WTC11 (cell line): ENCODE results near the gene PLCB3. TPM values are rescaled to one million over a fixed set of nuclear protein-coding genes. Genes with fewer than 3 reads are reported as not detected.

Experiments
- ATAC-seq: fragments of 200-7000 bp; cut with Tn5 transposase; 2 replicates; pipeline ENCODE4 v1.10.0; 2021; ENCODE audit warnings: mild to moderate bottlenecking, moderate library complexity
- CTCF ChIA-PET: fragments of 300-600 bp; sonication (Branson Sonifier 250); formaldehyde crosslinking; loops from one replicate; lab custom pipeline; 2021; ENCODE audit warnings: antibody characterized with exemption; lab: Charles Lee
- POLR2A ChIA-PET: fragments of 350-600 bp; sonication (Branson Sonifier 250); formaldehyde crosslinking; loops from one replicate; lab custom pipeline; 2021; ENCODE audit warnings: antibody characterized with exemption; lab: Charles Lee
- DNase-seq: peaks from one replicate; pipeline ENCODE4 v3.0.0; 2021; ENCODE audit warnings: low spot score
- H3K27ac Mint-ChIP-seq: 2 replicates; pipeline ENCODE4 v1.8.0; 2021; ENCODE audit warnings: mixed read lengths
- H3K27me3 Mint-ChIP-seq: 2 replicates; pipeline ENCODE4 v1.8.0; 2021; ENCODE audit warnings: low read depth, mild to moderate bottlenecking, moderate library complexity, mixed read lengths
- H3K36me3 Mint-ChIP-seq: 2 replicates; pipeline ENCODE4 v1.8.0; 2021; ENCODE audit warnings: mixed read lengths
- H3K4me1 Mint-ChIP-seq: 2 replicates; pipeline ENCODE4 v1.8.0; 2022; ENCODE audit warnings: mixed read lengths
- H3K4me3 Mint-ChIP-seq: 2 replicates; pipeline ENCODE4 v1.8.0; 2021; ENCODE audit warnings: mild to moderate bottlenecking, moderate library complexity, mixed read lengths
- H3K9me3 Mint-ChIP-seq: 2 replicates; pipeline ENCODE4 v1.8.0; 2021; ENCODE audit warnings: mixed read lengths
- ATF1 ChIP-seq: sonication (generic); formaldehyde crosslinking; IDR thresholded peaks from 2 replicates; pipeline ENCODE4 v1.8.1; 2023; ENCODE audit warnings: mild to moderate bottlenecking, moderate library complexity, missing genetic modification reagents
- ATF6 ChIP-seq: sonication (generic); formaldehyde crosslinking; IDR thresholded peaks from 2 replicates; pipeline ENCODE4 v1.8.1; 2023; ENCODE audit warnings: mild to moderate bottlenecking, missing genetic modification reagents
- CREB1 ChIP-seq: sonication (generic); formaldehyde crosslinking; IDR thresholded peaks from 2 replicates; pipeline ENCODE4 v1.8.0; 2023; ENCODE audit warnings: mild to moderate bottlenecking, missing genetic modification reagents
- CREM ChIP-seq: sonication (generic); formaldehyde crosslinking; IDR thresholded peaks from 2 replicates; pipeline ENCODE4 v1.8.1; 2022; ENCODE audit warnings: mild to moderate bottlenecking, missing genetic modification reagents, moderate library complexity
- E2F1 ChIP-seq: sonication (generic); formaldehyde crosslinking; IDR thresholded peaks from 2 replicates; pipeline ENCODE4 v1.8.0; 2022; ENCODE audit warnings: mild to moderate bottlenecking, missing genetic modification reagents
- ELF4 ChIP-seq: sonication (generic); formaldehyde crosslinking; IDR thresholded peaks from 2 replicates; pipeline ENCODE4 v1.8.1; 2022; ENCODE audit warnings: low read depth, mild to moderate bottlenecking, moderate library complexity, missing genetic modification reagents
- FOXK1 ChIP-seq: sonication (generic); formaldehyde crosslinking; IDR thresholded peaks from 2 replicates; pipeline ENCODE4 v1.8.0; 2022; ENCODE audit warnings: mild to moderate bottlenecking, moderate library complexity, missing genetic modification reagents
- JAZF1 ChIP-seq: fragments of 250-450 bp; sonication (Bioruptor Pico); IDR thresholded peaks from 2 replicates; pipeline ENCODE4 v1.9.0; 2021; ENCODE audit warnings: moderate library complexity, mild to moderate bottlenecking, inconsistent platforms
- JUN ChIP-seq: sonication (generic); formaldehyde crosslinking; IDR thresholded peaks from 2 replicates; pipeline ENCODE4 v1.8.0; 2023; ENCODE audit warnings: mild to moderate bottlenecking, missing genetic modification reagents
- MYBL2 ChIP-seq: sonication (generic); formaldehyde crosslinking; IDR thresholded peaks from 2 replicates; pipeline ENCODE4 v1.8.1; 2023; ENCODE audit warnings: mild to moderate bottlenecking, moderate library complexity, missing genetic modification reagents
- NFYB ChIP-seq: sonication (generic); formaldehyde crosslinking; conservative IDR thresholded peaks from 2 replicates; pipeline ENCODE4 v1.8.0; 2022; ENCODE audit warnings: low read depth, missing genetic modification reagents
- SOX15 ChIP-seq: fragments of 250-450 bp; sonication (Bioruptor Pico); IDR thresholded peaks from 2 replicates; pipeline ENCODE4 v1.9.0; 2021; ENCODE audit warnings: mild to moderate bottlenecking
- SP1 ChIP-seq: sonication (generic); formaldehyde crosslinking; conservative IDR thresholded peaks from 2 replicates; pipeline ENCODE4 v1.8.1; 2022; ENCODE audit warnings: missing genetic modification reagents
- TEAD1 ChIP-seq: sonication (generic); formaldehyde crosslinking; IDR thresholded peaks from 2 replicates; pipeline ENCODE4 v1.8.0; 2022; ENCODE audit warnings: mild to moderate bottlenecking, missing genetic modification reagents
- TEAD4 ChIP-seq: sonication (generic); formaldehyde crosslinking; IDR thresholded peaks from 2 replicates; pipeline ENCODE4 v1.8.0; 2022; ENCODE audit warnings: mild to moderate bottlenecking, missing genetic modification reagents
- TP53 ChIP-seq: sonication (generic); formaldehyde crosslinking; IDR thresholded peaks from 2 replicates; pipeline ENCODE4 v1.8.1; 2023; ENCODE audit warnings: mild to moderate bottlenecking, missing genetic modification reagents
- ZNF121 ChIP-seq: sonication (generic); formaldehyde crosslinking; IDR thresholded peaks from 2 replicates; pipeline ENCODE4 v1.8.0; 2023; ENCODE audit warnings: missing genetic modification reagents
- ZNF232 ChIP-seq: sonication (generic); formaldehyde crosslinking; IDR thresholded peaks from 2 replicates; pipeline ENCODE4 v1.8.0; 2022; ENCODE audit warnings: mild to moderate bottlenecking, missing genetic modification reagents
- total RNA-seq: library from RNA; stranded (reverse); gene quantifications from 3 replicates; pipeline ENCODE4 v1.2.3, GENCODE V29; 2021
- TF ChIP-seq, protein P1 (sequence below): sonication (generic); formaldehyde crosslinking; conservative IDR thresholded peaks from 2 replicates; pipeline ENCODE4 v1.8.1; 2023; ENCODE audit warnings: mild to moderate bottlenecking, low read depth, missing genetic modification reagents, moderate library complexity
- TF ChIP-seq, protein P2 (sequence below): sonication (generic); formaldehyde crosslinking; IDR thresholded peaks from 2 replicates; pipeline ENCODE4 v1.8.1; 2023; ENCODE audit warnings: mild to moderate bottlenecking, moderate library complexity, missing genetic modification reagents
- TF ChIP-seq, protein P3 (sequence below): sonication (generic); formaldehyde crosslinking; IDR thresholded peaks from 2 replicates; pipeline ENCODE4 v1.8.1; 2023; ENCODE audit warnings: mild to moderate bottlenecking, missing genetic modification reagents, moderate library complexity
- TF ChIP-seq, protein P4 (sequence below): sonication (generic); formaldehyde crosslinking; IDR thresholded peaks from 2 replicates; pipeline ENCODE4 v1.8.0; 2022; ENCODE audit warnings: mild to moderate bottlenecking, missing genetic modification reagents
- TF ChIP-seq, protein P5 (sequence below): fragments of 250-450 bp; sonication (Bioruptor Pico); IDR thresholded peaks from 2 replicates; pipeline ENCODE4 v1.8.0; 2021; ENCODE audit warnings: mild to moderate bottlenecking

The PLCB3 gene
- total RNA-seq, 1 experiment from 2014 or later = 97.4 TPM

DNA sequence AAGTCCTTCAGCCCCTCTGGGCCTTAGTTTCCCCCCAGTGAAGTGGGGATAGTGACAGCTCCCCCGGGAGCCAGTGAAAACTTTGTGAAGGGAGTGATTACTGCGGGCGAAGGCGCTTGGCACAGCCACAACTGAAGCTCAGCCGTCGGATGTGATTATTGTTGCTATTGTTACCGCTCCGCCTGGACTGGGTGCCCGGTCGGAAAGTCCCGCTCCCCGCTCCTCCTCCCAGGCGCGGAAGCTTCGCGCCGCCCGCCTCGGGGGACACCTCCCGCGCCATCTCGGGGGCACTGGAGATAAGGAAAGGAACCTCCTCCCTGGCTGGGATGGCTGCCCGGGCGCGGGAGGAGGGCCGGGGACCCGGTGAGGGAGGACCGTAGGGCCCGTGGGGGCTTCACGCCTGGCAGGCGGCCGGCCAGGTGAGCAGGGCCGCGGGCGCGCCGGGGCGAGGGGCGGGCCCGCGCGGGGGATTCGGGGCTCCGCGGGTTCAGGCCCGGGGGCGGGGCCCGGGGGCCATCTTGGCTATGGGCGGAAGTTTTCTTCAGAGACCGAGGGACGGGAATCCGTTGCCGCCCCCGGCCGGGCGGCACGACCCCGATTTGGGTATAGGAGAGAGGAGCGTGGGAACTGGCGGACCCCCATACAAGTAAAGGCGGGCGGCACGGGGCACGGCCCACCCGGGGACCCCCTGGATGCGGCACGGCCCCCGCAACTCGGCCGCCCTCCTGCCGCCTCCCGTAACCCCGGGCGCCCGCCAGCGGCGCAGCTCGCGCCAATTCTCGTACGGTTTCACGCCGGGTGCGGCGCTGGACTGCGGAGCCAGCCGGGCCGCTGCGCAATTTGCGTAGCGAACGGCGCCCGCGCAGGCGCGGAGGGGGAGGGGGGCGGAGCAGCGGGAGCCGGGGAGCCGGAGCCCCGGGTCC is 33.9 kb downstream of the PLCB3 start, which contains the start of gene GPR137:
Gene GPR137, plus strand, starts transcription at position 887 of the 923 bp plus-strand sequence. CDS start 677 bp downstream, outside the sequence.
- ATAC-seq (peak; percentile 15), DNase-seq (peak; percentile 78)
- ChIA-PET POLR2A (interaction anchor here (0.9 to 2.3 kb wide), 4 partner anchors 14 to 56 kb away, joined by 3 to 7 read pairs (median 4); partner anchors contain the start of gene ESRRA), CTCF (interaction anchor here (0.7 to 12.5 kb wide), 9 partner anchors 14 to 475 kb away, joined by 3 to 151 read pairs (median 6); partner anchors contain the start of genes ESRRA, PRDX5, PYGM and TRMT112)
- Mint-ChIP-seq H3K4me3 (peak within 1 kb of the TSS; percentile 80), H3K36me3 (peaks cover 12% of the 10 kb centered on the region), H3K27me3 (peaks cover 17% of the 10 kb centered on the region), H3K4me1 (peaks cover 8% of the 10 kb centered on the region), H3K9me3 (no peaks in the 10 kb centered on the region), H3K27ac (no peak within 1 kb of the TSS; the same call in 1 of the 2 replicates)
- no peak for TF ChIP-seq ATF6 (CRISPR knock-in tag)
- TF ChIP-seq SOX15 (CRISPR knock-in tag) = no peak
- TF ChIP-seq, protein P1, sequence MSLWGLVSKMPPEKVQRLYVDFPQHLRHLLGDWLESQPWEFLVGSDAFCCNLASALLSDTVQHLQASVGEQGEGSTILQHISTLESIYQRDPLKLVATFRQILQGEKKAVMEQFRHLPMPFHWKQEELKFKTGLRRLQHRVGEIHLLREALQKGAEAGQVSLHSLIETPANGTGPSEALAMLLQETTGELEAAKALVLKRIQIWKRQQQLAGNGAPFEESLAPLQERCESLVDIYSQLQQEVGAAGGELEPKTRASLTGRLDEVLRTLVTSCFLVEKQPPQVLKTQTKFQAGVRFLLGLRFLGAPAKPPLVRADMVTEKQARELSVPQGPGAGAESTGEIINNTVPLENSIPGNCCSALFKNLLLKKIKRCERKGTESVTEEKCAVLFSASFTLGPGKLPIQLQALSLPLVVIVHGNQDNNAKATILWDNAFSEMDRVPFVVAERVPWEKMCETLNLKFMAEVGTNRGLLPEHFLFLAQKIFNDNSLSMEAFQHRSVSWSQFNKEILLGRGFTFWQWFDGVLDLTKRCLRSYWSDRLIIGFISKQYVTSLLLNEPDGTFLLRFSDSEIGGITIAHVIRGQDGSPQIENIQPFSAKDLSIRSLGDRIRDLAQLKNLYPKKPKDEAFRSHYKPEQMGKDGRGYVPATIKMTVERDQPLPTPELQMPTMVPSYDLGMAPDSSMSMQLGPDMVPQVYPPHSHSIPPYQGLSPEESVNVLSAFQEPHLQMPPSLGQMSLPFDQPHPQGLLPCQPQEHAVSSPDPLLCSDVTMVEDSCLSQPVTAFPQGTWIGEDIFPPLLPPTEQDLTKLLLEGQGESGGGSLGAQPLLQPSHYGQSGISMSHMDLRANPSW = no peak
- TF ChIP-seq, protein P2, sequence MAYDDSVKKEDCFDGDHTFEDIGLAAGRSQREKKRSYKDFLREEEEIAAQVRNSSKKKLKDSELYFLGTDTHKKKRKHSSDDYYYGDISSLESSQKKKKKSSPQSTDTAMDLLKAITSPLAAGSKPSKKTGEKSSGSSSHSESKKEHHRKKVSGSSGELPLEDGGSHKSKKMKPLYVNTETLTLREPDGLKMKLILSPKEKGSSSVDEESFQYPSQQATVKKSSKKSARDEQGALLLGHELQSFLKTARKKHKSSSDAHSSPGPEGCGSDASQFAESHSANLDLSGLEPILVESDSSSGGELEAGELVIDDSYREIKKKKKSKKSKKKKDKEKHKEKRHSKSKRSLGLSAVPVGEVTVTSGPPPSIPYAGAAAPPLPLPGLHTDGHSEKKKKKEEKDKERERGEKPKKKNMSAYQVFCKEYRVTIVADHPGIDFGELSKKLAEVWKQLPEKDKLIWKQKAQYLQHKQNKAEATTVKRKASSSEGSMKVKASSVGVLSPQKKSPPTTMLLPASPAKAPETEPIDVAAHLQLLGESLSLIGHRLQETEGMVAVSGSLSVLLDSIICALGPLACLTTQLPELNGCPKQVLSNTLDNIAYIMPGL (CRISPR knock-in tag) = no peak; the same call in 1 of the 2 replicates
- no peak for TF ChIP-seq ZNF232 (CRISPR knock-in tag)
- TF ChIP-seq NFYB = no peak
- no peak for TF ChIP-seq E2F1 (CRISPR knock-in tag)
- TF ChIP-seq, protein P3, sequence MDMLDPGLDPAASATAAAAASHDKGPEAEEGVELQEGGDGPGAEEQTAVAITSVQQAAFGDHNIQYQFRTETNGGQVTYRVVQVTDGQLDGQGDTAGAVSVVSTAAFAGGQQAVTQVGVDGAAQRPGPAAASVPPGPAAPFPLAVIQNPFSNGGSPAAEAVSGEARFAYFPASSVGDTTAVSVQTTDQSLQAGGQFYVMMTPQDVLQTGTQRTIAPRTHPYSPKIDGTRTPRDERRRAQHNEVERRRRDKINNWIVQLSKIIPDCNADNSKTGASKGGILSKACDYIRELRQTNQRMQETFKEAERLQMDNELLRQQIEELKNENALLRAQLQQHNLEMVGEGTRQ = no peak
- no peak for TF ChIP-seq TEAD4
- no peak for TF ChIP-seq FOXK1 (CRISPR knock-in tag)
- TF ChIP-seq MYBL2 = no peak
- no peak for TF ChIP-seq CREB1 (CRISPR knock-in tag)
- TF ChIP-seq, protein P4, sequence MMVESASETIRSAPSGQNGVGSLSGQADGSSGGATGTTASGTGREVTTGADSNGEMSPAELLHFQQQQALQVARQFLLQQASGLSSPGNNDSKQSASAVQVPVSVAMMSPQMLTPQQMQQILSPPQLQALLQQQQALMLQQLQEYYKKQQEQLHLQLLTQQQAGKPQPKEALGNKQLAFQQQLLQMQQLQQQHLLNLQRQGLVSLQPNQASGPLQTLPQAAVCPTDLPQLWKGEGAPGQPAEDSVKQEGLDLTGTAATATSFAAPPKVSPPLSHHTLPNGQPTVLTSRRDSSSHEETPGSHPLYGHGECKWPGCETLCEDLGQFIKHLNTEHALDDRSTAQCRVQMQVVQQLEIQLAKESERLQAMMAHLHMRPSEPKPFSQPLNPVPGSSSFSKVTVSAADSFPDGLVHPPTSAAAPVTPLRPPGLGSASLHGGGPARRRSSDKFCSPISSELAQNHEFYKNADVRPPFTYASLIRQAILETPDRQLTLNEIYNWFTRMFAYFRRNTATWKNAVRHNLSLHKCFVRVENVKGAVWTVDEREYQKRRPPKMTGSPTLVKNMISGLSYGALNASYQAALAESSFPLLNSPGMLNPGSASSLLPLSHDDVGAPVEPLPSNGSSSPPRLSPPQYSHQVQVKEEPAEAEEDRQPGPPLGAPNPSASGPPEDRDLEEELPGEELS (CRISPR knock-in tag) = 0 out of 2 replicates have a peak, but pooled peaks have one; percentile 12
- peak; percentile 32; the same call in 1 of the 2 replicates for TF ChIP-seq SP1 (CRISPR knock-in tag)
- TF ChIP-seq CREM = 0 out of 2 replicates have a peak, but pooled peaks have one; percentile 44
- TF ChIP-seq ATF1 (CRISPR knock-in tag) = no peak
- no peak for TF ChIP-seq ZNF121
- TF ChIP-seq ELF4 = no peak
- TF ChIP-seq, protein P5, sequence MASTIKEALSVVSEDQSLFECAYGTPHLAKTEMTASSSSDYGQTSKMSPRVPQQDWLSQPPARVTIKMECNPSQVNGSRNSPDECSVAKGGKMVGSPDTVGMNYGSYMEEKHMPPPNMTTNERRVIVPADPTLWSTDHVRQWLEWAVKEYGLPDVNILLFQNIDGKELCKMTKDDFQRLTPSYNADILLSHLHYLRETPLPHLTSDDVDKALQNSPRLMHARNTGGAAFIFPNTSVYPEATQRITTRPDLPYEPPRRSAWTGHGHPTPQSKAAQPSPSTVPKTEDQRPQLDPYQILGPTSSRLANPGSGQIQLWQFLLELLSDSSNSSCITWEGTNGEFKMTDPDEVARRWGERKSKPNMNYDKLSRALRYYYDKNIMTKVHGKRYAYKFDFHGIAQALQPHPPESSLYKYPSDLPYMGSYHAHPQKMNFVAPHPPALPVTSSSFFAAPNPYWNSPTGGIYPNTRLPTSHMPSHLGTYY (CRISPR knock-in tag) = no peak
- no peak for TF ChIP-seq JUN
- TF ChIP-seq TEAD1 (CRISPR knock-in tag) = no peak
- TF ChIP-seq JAZF1 (CRISPR knock-in tag) = no peak
- TF ChIP-seq TP53 (CRISPR knock-in tag) = no peak
